Measurements from ENCODE around the gene MAPKAPK2.

The MAPKAPK2 gene

DNA sequence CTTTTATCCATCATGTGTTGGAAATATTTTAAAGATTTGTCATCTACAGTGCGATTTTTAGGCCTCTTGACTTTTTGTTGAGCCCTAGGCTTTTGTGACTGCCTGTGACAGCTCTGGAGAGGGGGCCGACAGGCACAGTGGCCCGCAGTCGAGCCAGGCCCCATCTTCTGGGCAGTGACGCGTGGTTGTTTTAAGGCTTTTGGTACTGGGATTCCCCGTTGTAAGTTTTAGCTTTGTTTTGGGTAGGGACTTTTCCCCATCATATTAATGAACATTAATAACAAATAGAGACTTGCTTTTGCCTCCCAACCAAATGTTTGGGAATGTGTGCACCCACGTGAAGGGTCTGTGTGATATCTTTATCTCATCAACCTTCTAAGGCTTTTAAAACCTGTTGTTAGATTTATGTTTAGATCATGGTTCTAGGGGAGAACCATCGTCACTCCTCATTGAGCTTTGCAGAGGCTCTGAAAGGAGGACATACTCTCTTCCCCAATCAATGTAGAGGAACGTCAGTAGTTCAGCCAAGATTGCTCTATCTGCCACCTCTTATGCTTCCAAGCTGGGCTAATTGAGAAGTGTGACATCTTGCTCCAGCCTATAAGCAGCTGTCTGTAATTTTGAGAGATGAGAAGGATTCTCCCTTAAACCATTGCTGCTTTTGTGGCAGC, 34.6 kb downstream of the MAPKAPK2 start:
- no peak for DNase-seq (ENCODE audit: low read depth, low spot score)
- H3K4me3 ChIP-seq (ENCODE audit: low read depth, low read length): no peak overlapping the region
- TF ChIP-seq, protein P1, sequence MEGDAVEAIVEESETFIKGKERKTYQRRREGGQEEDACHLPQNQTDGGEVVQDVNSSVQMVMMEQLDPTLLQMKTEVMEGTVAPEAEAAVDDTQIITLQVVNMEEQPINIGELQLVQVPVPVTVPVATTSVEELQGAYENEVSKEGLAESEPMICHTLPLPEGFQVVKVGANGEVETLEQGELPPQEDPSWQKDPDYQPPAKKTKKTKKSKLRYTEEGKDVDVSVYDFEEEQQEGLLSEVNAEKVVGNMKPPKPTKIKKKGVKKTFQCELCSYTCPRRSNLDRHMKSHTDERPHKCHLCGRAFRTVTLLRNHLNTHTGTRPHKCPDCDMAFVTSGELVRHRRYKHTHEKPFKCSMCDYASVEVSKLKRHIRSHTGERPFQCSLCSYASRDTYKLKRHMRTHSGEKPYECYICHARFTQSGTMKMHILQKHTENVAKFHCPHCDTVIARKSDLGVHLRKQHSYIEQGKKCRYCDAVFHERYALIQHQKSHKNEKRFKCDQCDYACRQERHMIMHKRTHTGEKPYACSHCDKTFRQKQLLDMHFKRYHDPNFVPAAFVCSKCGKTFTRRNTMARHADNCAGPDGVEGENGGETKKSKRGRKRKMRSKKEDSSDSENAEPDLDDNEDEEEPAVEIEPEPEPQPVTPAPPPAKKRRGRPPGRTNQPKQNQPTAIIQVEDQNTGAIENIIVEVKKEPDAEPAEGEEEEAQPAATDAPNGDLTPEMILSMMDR (IDR thresholded peaks at IDR 0.05; ENCODE audit: low read depth, low read length): no peak
- in situ Hi-C loops (cut with HindIII; ENCODE audit: low sequenced_read_pairs): no loop called here

DNA sequence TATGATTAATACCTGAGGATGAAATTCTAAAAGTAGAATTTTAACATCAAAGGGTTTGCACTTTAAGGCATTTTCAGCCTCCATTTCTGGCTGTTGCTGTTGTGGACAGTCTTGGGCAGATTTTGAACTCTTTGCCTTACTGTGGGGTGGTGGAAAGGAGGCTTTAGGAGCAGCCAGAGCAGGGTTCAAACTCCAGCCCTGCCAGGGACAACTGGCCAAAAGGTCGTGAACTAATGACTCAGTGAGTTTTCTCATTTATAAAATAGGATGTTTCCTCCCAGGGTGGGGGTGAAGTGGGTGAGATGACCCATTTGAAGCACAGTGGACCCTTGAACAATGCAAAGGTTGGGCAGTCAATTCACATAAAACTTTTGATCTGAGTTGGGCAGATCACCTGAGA, 36.7 kb downstream of the MAPKAPK2 start:
- no peak overlapping the region for H3K4me3 ChIP-seq (ENCODE audit: low read depth, low read length)
- no peak for DNase-seq (ENCODE audit: low read depth, low spot score)
- TF ChIP-seq, protein P1 (IDR thresholded peaks at IDR 0.05; ENCODE audit: low read depth, low read length): no peak
- in situ Hi-C loops (cut with HindIII; ENCODE audit: low sequenced_read_pairs): no loop called here

DNA sequence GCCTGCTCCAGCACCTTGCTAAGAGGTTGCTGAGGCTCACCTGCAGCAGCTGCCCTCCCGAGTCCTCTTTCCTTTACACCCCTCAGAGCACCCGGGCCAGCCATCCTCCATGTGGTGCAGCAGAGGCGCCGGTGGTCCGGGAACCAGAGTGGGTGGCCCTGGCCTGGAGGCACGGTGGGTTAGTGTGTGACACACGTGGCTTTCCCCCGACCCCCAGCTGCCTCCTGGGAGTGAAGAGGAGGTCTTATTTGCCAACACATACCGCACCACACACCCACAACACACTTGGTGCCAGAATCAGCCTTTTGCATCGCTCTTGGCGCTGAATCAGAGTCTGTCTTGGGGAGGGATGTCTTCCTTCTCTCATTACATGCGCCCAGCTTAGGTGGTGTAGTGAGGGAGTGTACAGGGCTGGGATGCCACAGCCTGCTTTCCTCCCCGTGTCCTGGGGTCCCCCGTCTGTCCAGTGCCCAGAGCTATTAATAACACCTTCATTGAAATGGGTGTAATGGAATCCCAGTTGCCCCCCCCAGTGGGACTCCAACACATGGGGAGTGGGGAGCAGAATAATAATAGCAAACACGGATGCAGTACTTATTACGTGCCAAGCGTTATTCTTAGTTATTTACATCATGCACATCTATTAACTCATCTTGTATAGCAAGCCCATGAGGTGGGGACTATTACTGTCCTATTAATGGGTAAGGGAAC, 38.2 kb downstream of the MAPKAPK2 start:
- TF ChIP-seq, protein P1 (IDR thresholded peaks at IDR 0.05; ENCODE audit: low read depth, low read length): no peak
- no peak for DNase-seq (ENCODE audit: low read depth, low spot score)
- H3K4me3 ChIP-seq (ENCODE audit: low read depth, low read length): no peak overlapping the region
- in situ Hi-C loops (cut with HindIII; ENCODE audit: low sequenced_read_pairs): no loop called here

DNA sequence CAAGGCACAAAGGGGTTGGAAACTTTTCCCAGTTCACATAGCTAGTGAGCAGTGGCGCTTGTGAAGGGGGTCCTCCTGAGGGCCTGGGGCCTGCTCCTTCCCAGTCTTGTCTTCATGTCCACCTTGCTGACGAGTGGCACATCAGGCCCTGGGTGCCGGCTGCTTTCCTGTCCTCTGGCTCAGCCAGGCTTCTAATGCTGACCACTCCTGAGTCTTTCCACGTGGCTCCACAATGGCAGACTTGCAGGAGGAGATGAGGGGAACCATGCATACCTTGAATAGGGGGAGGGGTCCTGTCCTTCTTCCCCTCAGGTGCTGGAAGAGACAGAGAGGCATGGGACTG, 38.7 kb downstream of the MAPKAPK2 start:
- TF ChIP-seq, protein P1 (IDR thresholded peaks at IDR 0.05; ENCODE audit: low read depth, low read length): no peak
- DNase-seq (ENCODE audit: low read depth, low spot score): no peak
- in situ Hi-C loops (cut with HindIII; ENCODE audit: low sequenced_read_pairs): no loop called here
- H3K4me3 ChIP-seq (ENCODE audit: low read depth, low read length): no peak overlapping the region

DNA sequence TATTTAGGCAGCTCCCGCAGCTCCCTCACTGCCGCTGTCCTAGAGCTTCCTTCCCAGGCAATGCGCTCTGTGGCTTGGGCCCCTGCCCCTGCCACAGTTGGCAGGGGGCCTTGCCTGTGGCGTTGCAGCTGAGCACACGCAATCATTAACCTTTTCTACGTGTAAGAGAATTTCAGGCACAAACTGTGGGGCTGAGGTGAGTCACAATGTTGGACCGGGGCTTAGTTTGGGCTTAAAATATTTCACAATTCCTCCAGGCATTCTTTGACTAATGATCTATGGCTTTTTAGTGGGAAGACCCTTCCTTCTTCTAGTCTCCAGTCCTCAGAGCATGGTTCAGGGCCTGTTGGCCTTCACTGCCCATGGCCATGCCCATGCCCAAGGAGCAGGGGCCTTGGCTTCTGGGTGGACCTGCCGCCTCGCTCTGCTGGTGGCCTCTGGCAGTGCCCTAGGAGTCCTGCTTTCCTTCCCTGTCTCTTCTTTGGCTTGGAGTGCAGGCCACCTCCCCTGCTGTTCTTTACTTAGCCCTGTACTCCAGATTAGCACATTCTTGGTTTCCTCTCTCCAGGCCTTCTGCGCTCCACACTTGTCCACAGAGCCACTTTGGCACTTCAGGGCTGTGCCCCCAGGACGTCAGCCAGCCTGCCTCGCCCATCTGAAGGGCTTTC, 39.2 kb downstream of the MAPKAPK2 start:
- DNase-seq (ENCODE audit: low read depth, low spot score): peak; percentile 87
- TF ChIP-seq, protein P1 (IDR thresholded peaks at IDR 0.05; ENCODE audit: low read depth, low read length): no peak
- in situ Hi-C loops (cut with HindIII; ENCODE audit: low sequenced_read_pairs): no loop called here
- H3K4me3 ChIP-seq (ENCODE audit: low read depth, low read length): no peak overlapping the region

DNA sequence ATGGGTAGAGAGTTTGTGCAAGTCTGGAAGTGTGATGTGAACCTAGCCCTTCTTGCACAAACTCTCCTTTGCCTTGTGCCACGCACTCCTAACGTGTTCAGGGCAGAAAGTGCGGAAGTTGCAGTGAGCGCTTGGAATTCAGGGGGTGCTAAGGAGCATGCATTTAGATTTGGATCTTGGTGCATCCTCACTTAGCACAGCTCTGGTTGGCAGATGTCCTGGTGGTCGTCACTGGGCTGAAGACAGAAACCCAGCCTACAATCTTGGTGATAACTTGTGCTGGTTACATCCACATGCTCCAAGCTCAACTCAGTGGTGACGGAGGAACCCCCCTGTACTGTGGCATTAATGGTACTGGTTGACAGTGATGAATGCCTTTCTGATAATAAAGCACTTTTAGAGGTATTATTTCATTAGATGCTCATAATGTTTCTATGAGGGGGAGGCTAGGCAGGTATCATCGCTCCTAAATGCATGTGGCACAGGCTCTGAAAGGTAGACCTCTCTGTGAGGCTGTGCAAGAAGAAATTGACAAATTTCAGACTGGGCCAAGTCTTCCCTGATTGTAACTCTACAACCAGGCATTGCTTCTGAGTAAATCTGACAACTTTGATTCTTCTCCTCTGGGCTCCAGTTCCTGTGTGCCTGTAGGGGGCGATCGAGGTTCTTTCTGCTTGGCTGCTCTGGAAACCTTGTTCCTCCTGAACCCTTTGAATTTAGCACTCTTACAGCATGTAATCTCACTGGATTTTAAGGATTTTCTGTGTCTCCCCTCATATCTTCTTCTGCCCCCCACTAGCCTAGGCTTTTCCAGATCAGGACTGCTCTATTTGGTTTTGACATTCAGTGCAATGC, 40.6 kb downstream of the MAPKAPK2 start:
- peak; percentile 32 for DNase-seq (ENCODE audit: low read depth, low spot score)
- in situ Hi-C loops (cut with HindIII; ENCODE audit: low sequenced_read_pairs): loop anchor here (25.0 kb wide), 1 partner anchor 88 kb away; the partner anchor contains the start of gene DYRK3
- TF ChIP-seq, protein P1 (IDR thresholded peaks at IDR 0.05; ENCODE audit: low read depth, low read length): peak; percentile 85
- H3K4me3 ChIP-seq (ENCODE audit: low read depth, low read length): no peak overlapping the region
